Retinal pigment epithelial cell (primary cell): ENCODE results near the gene SLC22A5.
"Not testable (repeated sequence)": the region's sequence is repeated elsewhere in the genome, so short reads cannot be mapped to it uniquely, and the experiment has no call there.

Experiments
- DNase-seq: peaks from one replicate; pipeline ENCODE4 v3.0.0-alpha.2; 2010; ENCODE audit warnings: low read depth
- H3K4me3 ChIP-seq: 2 replicates; pipeline ENCODE4 v1.5.1; 2011; ENCODE audit warnings: mild to moderate bottlenecking, low read length, control low read depth, moderate library complexity
- TF ChIP-seq, protein P1 (sequence below): conservative IDR thresholded peaks from 2 replicates; pipeline ENCODE4 v1.5.1; 2011; ENCODE audit warnings: low read depth, low read length, control low read depth, inconsistent platforms

SLC22A5 gene

DNA sequence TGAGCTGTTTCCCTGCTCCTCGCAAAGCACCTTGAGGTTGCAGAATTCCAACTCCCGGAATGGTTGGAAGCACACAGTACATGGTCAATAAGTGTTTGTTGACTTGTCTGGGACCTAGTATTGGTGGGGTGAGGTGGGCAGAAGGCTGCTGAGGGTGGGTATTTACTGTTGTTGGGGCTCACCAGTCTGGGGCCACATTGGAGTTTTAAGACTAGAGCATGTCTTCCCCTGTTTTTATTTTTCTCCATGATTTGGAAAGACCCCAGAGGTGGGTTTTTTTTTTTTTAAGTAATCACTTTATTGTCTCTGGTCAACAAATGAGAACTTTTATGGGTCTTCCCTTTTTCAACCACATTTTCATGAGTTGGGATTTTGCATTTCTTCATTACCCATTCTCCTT is 65.9 kb downstream of the SLC22A5 start:
- no peak overlapping the region for H3K4me3 ChIP-seq
- TF ChIP-seq, protein P1, sequence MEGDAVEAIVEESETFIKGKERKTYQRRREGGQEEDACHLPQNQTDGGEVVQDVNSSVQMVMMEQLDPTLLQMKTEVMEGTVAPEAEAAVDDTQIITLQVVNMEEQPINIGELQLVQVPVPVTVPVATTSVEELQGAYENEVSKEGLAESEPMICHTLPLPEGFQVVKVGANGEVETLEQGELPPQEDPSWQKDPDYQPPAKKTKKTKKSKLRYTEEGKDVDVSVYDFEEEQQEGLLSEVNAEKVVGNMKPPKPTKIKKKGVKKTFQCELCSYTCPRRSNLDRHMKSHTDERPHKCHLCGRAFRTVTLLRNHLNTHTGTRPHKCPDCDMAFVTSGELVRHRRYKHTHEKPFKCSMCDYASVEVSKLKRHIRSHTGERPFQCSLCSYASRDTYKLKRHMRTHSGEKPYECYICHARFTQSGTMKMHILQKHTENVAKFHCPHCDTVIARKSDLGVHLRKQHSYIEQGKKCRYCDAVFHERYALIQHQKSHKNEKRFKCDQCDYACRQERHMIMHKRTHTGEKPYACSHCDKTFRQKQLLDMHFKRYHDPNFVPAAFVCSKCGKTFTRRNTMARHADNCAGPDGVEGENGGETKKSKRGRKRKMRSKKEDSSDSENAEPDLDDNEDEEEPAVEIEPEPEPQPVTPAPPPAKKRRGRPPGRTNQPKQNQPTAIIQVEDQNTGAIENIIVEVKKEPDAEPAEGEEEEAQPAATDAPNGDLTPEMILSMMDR: no peak

GRCh38 chr5:132435886-132436285 is 66.4 kb downstream of the SLC22A5 start:
- no peak overlapping the region for H3K4me3 ChIP-seq
- TF ChIP-seq, protein P1: no peak
- DNase-seq: no peak

More for the DNA sequence above, 65.9 kb downstream of the SLC22A5 start:
- DNase-seq: no peak

DNA sequence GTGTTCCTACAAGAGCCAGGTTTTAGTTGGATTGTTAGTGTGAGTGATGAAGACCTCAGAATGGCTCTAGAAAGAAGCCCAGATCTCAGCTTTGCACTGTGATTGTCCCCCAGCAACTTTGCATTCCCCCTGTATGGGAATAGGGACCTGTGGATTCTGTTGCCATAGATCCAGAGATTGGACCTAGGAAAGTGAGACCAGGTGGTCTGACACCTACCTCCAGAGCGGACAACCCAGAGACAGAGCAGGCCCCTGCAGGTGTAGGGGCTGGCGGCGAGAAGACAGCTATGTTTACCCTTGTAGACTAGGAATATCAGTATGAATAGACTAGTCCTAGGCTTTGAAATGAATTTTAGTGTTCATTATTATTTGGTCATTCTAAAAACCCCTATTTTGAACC is 67.4 kb downstream of the SLC22A5 start:
- TF ChIP-seq, protein P1: no peak
- H3K4me3 ChIP-seq: no peak overlapping the region
- DNase-seq: no peak

DNA sequence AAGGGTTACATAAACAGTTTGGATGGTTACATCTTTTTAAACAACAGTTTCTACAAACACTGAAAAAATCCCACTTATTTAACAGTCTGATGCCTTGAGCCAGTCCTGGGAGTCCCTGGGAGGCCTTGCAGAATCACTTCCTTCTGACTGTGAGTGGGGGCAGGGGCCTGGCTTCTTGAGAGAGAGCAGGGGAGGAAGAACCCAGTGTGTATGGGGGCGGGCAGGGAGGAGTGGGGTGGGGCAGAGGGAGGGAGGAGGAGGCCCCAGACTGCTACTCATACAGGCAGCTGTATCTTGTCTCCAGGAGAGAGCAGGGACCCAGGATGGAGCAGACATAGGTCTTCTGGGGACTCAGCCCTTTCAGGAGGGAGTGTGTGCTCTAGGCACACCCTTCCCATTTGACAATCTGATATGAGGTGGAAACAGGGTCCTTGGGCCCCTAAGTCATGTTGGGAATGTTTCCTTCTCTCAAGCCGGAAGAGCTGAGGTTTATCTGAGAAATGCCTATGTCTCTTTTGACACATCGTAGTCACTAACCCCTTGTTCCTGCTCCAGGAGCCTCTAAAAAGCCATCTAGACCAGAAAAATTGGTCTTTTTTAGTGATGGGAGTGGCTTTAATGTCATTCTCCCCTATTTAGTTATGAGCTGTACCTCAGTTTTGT is 68.2 kb downstream of the SLC22A5 start:
- no peak for DNase-seq
- H3K4me3 ChIP-seq: no peak overlapping the region
- TF ChIP-seq, protein P1: no peak

DNA sequence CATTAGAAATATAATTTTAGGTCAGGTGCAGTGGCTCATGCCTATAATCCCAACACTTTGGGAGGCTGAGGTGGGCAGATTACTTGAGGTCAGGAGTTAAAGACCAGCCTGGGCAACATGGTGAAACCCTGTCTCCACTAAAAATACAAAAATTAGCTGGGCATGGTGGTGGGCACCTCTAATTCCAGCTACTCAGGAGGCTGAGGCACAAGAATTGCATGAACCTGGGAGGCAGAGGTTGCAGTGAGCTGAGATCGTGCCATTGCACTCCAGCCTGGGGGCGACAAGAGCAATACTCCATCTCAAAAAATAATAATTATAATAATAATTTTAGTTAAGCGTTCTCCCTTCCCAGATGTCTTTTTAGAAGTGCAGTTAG is 68.7 kb downstream of the SLC22A5 start:
- H3K4me3 ChIP-seq, DNase-seq: not testable (repeated sequence)

GRCh38 chr5:132438917-132439316 is 69.4 kb downstream of the SLC22A5 start:
- TF ChIP-seq, protein P1: no peak
- H3K4me3 ChIP-seq: no peak overlapping the region
- no peak for DNase-seq

DNA sequence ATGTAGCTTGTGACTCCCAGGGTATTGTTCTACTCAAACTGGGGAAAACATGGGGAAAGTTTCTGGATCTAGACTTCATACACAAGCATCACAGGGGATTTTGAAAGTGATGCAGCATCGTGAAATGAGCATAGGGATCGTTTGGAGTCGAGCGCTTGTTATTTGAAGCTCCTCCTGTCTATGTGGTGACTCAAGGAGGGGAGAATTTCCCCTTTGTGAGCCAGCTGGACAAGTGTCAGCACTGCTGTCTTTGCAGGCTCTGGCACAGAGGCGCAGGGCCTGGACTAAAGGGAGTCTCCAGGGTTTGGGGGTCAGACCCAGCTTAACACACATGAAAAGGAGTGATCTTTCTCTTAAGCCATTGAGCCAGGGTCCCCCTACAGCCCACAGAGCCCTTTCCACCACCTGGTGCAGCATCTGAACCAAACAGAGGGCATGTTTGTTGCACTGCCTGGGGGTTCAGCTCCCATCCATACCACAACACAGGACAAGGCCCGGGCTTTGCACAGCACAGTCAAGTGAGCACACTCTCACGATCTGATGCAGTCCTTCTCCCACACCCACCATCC is 70.1 kb downstream of the SLC22A5 start:
- DNase-seq: no peak
- TF ChIP-seq, protein P1: no peak
- no peak overlapping the region for H3K4me3 ChIP-seq

GRCh38 chr5:132444061-132444460 is 74.6 kb downstream of the SLC22A5 start:
- DNase-seq: no peak
- H3K4me3 ChIP-seq: no peak overlapping the region
- TF ChIP-seq, protein P1: no peak
